GM19324 (cell line): ENCODE results near the gene ATP6V0E1.
A peak's percentile ranks its signal among the peaks of the same experiment; 100 is the strongest.
"Not testable (repeated sequence)": the region's sequence is repeated elsewhere in the genome, so short reads cannot be mapped to it uniquely, and the experiment has no call there.

Experiments
- ATAC-seq: cut with Tn5 transposase; IDR thresholded peaks from one replicate; pipeline ENCODE4 v1.9.1; 2021; ENCODE audit warnings: mild to moderate bottlenecking, moderate library complexity; ENCODE audit not compliant: unreplicated experiment, low FRiP score

The ATP6V0E1 gene

GRCh38 chr5:172999974-173000373, 16.4 kb downstream of the ATP6V0E1 start:
- no peak for ATAC-seq

DNA sequence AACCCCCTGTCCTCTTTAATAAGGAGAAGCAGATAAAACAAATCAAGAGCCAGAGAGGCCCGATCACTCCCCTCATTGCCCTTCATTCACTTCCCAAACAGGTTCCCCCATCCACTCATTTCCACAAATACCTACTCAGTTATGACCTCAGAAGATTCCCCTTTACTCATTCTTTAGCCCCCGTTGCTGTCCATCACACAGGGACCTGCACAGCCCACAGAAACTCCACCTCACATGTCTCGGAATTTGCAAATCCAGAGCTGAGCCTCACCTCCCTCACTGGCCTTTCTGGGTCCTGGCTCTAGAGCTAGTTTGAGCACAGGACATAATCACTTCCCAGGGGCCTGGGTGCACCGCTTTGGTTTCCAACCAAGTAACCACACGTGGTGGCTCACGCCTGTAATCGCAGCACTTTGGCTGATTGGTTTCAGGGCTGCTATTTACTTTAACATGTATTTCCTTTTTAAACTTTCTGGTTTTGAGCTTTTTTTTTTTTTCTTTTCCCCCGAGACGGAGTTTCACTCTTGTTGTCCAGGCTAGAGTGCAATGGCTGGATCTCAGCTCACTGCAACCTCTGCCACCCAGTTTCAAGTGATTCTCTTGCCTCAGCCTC, 17.8 kb downstream of the ATP6V0E1 start:
- ATAC-seq = peak; percentile 65

DNA sequence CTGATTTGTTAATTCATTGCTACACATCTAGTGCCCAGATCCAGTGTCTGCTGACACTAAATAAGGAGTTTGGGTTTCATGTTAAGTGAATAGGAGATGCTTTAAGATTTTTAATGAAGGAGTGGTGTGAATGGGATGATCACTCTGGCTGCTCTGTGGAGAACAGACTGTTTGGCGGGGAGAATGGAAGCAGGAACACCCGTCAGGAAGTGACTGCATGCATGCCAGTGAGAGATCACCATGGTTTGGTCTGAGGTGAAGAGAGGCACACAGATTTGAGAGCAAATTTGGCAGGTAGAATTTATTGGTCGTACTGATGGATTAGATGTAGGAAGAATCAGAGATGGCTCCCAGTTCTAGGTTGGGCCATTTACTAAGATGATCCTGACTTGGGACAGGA, 19.8 kb downstream of the ATP6V0E1 start:
- ATAC-seq = no peak

DNA sequence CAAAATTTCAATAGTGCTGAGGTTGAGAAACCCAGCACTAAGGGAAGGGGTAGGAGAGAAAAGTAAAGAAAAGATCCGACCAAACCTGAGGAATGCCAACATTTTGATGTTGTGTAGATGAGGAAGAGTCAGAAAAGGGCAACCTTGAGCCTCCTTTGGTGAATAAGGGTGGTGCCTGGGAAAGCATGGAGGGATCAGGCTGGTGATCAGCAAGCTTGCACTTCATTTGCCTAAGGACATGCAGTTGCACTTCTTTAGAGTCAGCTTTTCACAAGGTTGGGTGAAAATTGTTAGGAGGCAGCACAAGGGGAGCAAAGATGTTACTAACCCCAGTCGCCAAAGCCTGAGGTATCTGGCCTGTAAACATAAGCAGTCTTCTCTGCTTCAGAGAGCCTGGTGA, 20.4 kb downstream of the ATP6V0E1 start:
- ATAC-seq = no peak

DNA sequence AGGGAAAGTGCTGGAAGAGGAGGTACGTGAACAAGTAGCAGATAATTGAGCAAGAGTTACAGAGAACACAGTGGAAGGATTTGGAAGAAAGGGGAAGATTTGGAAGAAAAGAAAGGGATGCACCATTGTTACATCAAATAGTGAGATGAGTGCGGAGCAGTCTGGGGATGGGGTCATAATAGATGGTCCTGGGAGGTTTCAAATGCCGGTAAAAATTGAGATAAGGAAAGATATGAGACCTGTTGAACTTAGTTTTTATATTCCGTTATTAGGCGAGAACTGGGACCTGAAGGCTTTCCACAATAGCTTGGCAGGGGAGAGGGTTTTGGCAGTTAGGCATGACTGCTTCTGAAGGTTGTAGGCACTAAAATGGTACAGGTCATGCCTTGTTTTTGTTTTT, 20.9 kb downstream of the ATP6V0E1 start:
- no peak for ATAC-seq

GRCh38 chr5:173010021-173010420, 26.4 kb downstream of the ATP6V0E1 start:
- no peak for ATAC-seq

DNA sequence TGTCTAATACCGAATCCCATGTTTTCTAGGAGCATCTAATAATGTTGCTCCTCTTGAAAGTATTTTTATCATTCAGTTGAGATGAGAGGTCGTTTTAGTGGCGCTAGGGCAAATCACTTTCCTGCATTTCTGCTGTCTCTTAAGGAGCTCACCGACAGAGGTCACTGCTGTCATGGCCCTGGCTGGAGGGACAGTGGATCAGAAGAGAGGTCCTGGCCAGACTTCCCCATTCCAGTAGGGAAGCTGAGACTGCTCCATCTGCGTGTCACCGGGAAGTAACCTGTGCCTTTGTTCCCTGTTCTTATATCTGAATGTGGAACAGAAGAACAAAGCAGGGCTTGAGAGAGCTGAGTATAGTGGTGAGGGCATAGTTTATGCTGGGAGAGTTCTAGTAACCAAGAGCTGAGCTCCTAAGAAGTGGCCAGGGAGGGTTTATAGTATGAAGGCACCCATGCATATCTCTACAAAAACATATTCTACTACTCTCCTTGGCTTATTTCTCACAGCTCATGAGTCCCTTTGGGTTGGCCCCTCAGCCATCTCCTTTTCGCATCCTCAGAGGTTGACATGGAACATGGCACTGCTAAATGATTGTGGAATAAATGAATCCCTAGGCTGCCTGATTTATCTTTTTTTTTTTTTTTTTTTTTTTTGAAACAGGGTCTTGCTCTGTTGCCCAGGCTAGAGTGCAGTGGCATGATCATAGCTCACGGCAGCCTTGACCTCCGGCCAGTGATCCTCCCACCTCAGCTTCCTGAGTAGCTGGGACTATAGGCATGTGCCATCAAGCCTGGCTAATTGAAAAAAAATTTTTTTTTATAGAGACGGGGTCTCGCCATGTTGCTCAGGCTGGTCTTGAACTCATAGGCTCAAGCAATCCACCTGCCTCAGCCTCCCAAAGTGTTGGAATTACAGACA, 27.2 kb downstream of the ATP6V0E1 start:
- no peak for ATAC-seq

DNA sequence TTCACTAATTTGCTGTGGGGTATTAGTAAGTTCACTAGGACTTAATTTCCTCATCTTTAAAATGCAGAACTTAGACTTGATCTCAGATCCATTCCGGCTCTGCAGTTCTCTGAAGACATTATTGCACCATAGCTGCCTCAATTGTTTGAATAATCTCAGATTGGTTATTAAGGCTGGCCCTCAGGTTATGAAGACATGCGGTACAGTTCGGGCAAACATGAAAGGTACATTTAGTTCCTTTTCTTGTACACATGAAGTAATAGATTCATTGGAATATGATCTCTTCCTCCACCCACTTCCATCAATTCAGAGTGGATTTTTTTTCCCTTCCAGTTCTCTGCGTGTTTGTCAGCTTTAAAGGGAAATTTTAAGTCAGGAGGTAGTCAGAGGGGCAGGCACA, 28.0 kb downstream of the ATP6V0E1 start:
- ATAC-seq = no peak

DNA sequence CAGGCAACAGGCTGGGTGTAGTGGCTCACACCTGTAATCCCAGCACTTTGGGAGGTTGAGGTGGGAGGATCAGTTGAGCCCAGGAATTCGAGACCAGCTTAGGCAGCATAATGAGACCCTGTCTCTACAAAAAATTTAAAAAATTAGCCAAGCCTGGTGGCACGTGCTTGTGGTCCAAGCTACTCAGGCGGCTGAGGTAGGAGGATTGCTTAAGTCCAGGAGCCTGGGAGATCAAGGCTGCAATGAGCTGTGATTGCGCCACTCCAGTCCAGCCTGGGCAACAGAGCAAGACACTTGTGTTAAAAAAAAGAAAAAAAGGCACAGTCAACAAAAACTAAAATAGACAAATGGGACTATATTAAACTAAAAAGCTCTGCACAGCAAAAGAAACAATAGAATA, 29.3 kb downstream of the ATP6V0E1 start:
- ATAC-seq = no peak

DNA sequence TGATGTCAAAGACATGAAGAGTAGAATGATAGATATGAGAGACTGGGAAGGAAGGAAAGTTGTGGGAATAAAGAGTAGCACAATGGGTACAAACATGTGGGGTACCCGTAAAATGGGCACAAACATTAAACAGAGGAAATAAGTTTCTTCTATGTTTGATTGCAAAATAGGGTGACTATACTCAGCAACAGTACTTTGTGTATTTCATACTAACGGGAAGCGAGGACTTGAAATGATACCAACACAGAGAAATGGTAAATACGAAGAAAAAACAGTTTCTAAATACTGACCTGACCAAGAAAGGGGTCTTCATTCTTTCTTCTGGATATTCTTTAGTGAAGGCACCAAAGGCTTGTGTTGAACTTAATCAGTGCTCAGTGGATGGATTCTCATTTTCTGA, 31.1 kb downstream of the ATP6V0E1 start:
- no peak for ATAC-seq

GRCh38 chr5:173015192-173015591, 31.6 kb downstream of the ATP6V0E1 start:
- no peak for ATAC-seq

DNA sequence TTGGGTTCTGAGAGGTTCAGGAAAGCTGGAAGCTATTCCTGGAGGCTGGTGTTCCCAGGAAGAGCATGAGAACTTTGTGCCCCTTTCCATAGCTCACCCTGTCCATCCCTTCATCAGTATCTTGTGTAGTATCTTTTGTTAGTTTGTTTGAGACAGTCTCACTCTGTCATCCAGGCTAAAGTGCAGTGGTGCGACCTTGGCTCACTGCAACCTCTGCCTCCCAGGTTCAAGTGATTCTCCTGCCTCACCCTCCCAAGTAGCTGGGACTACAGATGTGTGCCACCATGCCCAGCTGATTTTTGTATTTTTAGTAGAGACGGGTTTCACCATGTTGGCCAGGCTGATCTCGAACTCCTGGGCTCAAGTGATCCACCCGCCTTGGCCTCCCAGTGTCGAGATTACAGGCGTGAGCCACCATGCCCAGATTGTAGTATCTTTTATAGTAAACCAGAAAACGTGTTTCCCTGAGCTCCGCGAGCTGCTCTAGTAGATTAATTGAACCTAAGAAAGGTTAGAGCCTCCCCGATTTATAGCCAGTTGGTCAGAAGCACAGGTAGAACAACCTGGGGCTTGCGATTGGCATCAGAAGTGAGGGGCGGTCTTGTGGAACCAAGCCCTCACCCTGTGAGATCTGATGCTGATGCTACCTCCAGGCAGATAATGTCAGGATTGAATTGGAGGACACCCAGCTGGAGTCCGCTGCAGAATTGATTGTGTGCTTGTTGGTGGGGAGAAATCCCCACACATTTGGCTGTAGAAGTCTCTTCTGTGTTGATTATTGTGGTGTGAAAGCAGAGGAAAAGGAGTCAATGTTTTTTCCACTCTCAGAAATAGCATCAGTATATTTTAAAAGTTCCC, 32.3 kb downstream of the ATP6V0E1 start:
- ATAC-seq = no peak

GRCh38 chr5:173016598-173017046, 33.1 kb downstream of the ATP6V0E1 start:
- no peak for ATAC-seq

DNA sequence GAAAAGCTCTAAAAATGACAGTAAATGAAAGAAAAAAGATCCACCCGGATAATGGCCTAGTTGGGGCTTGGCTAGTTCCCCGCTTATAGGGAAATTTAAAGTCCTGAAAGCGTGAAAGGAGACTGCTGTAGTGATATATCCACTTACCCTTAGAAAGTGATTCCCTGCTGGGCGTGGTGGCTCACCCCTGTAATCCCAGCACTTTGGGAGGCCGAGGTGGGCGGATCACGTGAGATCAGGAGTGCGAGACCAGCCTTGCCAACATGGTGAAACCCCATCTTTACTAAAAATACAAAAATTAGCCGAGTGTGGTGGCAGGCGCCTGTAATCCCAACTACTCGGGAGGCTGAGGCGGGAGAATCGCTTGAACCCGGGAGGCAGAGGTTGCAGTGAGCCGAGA, 33.5 kb downstream of the ATP6V0E1 start:
- not testable (repeated sequence) for ATAC-seq

- ATAC-seq = no peak
These were observed 34.8 kb downstream of the ATP6V0E1 start for GRCh38 chr5:173018358-173018757.

- ATAC-seq = no peak
These were observed 36.6 kb downstream of the ATP6V0E1 start for GRCh38 chr5:173020154-173020581.

DNA sequence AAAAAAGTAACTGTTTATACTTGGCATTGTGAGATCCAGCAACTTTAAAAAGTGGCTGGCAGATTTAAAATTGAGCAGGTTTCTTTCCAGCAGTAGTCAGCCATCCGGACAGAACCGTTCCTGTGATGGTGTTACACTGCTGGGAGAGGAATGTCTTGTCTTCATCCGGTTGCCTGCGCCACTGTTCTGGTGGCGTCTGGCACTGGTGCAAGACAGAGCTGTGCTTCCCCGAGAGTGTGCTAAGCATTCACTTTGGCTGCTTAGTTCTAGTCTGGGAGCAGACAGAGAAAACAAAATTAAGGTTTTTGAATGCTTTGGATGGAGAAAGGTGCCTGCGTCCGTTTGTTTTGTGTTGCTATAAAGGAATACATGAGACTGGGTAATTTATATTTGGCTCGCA, 37.1 kb downstream of the ATP6V0E1 start:
- no peak for ATAC-seq

DNA sequence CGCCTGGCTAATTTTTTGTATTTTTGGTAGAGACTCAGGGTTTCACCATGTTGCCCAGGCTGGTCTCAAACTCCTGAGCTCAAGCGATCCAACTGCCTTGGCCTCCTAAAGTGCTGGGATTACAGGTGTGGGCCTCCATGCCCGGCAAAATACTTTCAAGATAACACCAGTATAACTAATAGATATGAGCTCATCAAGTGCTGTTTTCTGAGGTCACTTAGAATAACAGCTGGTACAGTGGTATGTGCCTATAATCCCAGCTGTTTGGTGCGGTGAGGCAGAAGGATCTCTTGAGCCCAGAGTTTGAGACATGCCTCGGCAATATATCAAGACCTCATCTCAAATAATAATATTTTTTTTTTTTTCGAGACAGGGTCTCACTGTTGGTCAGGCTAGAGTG, 42.1 kb downstream of the ATP6V0E1 start:
- ATAC-seq = no peak

DNA sequence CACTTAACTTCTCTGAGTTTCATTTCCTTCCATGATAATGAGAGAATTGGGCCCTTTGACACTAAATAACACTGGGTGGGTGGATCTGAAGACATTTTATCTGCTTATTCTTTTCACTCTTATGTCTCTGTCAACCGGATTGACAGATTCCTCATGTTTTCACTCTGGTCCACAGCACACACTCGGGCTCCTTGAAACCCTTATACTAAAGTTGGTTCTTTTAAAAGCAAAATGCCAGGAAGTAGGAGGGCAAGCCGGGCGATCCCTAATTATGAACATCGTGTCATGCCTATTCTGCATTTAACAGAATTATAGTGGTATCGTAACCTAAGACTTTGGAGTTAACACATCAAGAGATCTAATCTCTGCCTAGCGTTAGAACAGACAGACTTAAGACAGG, 44.3 kb downstream of the ATP6V0E1 start:
- ATAC-seq = no peak

DNA sequence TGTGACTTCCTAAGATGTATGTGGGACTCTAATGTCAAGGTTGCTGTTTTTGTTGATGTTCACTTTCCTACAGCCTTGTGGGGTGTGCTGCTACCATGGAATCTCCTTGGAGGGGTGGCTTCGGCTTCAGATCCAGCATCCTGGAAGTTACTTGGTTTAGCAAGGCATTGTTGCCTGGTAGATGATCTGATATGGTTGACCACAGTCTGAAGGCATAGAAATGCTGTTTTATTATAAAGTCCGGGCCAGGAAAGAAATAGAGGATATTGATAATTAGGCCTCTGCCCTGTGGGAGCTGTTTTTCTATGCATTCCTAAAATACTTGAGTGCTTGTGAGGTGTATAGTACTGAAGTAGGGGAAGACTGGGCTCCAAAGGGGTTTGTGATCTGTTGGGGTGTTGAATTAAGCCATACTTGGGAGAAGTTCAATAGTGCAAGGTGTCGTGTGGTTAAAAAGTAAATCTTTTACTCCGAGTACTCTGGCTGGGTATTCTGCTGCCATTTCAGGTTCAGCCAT, 45.3 kb downstream of the ATP6V0E1 start:
- ATAC-seq = no peak

GRCh38 chr5:173029499-173029921, 45.9 kb downstream of the ATP6V0E1 start:
- ATAC-seq = no peak
